GM12878 (cell line): ENCODE results near the gene NUFIP1. TPM values are rescaled to one million over a fixed set of nuclear protein-coding genes. Genes with fewer than 3 reads are reported as not detected.

ENCODE experiments used
- ATAC-seq: fragments of 200-7000 bp; cut with Tn5 transposase; 3 replicates; pipeline ENCODE4 v1.9.1; 2020; ENCODE audit warnings: mild to moderate bottlenecking, moderate library complexity
- BruUV-seq: library from RNA; stranded (reverse); fragments of 400-500 nt; replicated peaks from 2 replicates; lab custom pipeline; 2021; lab: Mats Ljungman, UMichigan
- CTCF ChIA-PET: fragments of 300-600 bp; sonication (Branson Sonifier 250); formaldehyde crosslinking; extraction: SDS; loops from one replicate; lab custom pipeline; 2021; ENCODE audit warnings: inconsistent platforms; lab: Yijun Ruan, JAX
- POLR2A ChIA-PET: fragments of 350-600 bp; formaldehyde crosslinking; extraction: SDS; loops from one replicate; lab custom pipeline; 2021; ENCODE audit warnings: inconsistent platforms; lab: Charles Lee
- RAD21 ChIA-PET: fragments of 300-600 bp; sonication (Branson Sonifier 250); formaldehyde crosslinking; loops from one replicate; lab custom pipeline; 2023; ENCODE audit warnings: antibody characterized with exemption; ENCODE audit not compliant: unreplicated experiment; lab: Charles Lee
- SMC1A ChIA-PET: fragments of 300-600 bp; sonication (Branson Sonifier 250); formaldehyde crosslinking; loops from one replicate; lab custom pipeline; 2023; ENCODE audit not compliant: unreplicated experiment, uncharacterized antibody; lab: Charles Lee
- DNase-seq: peaks from one replicate; pipeline ENCODE4 v3.0.0-alpha.2; 2011; ENCODE audit warnings: low read depth, low spot score
- FAIRE-seq: peaks from 3 replicates; lab custom pipeline; 2011; peaks lifted over from hg19 to GRCh38; lab: Jason Lieb, UNC
- H2AFZ ChIP-seq: 2 replicates; pipeline ENCODE4 v1.6.0; 2011; ENCODE audit warnings: low read depth, low read length, control low read depth; ENCODE audit not compliant: control insufficient read depth
- H3K27ac ChIP-seq: 2 replicates; pipeline ENCODE4 v1.5.1; 2011; ENCODE audit warnings: control low read depth; ENCODE audit not compliant: control insufficient read depth, insufficient read depth
- H3K27me3 ChIP-seq, 2 experiments: replicated peaks in 1 of 2; 2 replicates each; pipeline versions ENCODE4 v1.6.0 to v1.6.1; 2011; ENCODE audit warnings: low read length in 1 of 2; ENCODE audit not compliant: control insufficient read depth in 2 of 2, insufficient read depth in 2 of 2
- H3K36me3 ChIP-seq, 2 experiments: 2 replicates each; pipeline ENCODE4 v1.5.1; 2011; ENCODE audit warnings: low read length in 1 of 2; ENCODE audit not compliant: control insufficient read depth in 2 of 2, insufficient read depth in 2 of 2
- H3K4me1 ChIP-seq: 2 replicates; pipeline ENCODE4 v1.6.1; 2011; ENCODE audit warnings: mild to moderate bottlenecking, low read length, moderate library complexity, mixed read lengths; ENCODE audit not compliant: control insufficient read depth, insufficient read depth
- H3K4me2 ChIP-seq: 2 replicates; pipeline ENCODE4 v1.6.0; 2011; ENCODE audit warnings: control low read depth; ENCODE audit not compliant: control insufficient read depth, insufficient read depth
- H3K4me3 ChIP-seq: fragments of 200-600 bp; sonication (generic); 2 replicates; pipeline ENCODE4 v1.5.1; 2016
- H3K79me2 ChIP-seq: 2 replicates; pipeline ENCODE4 v1.6.0; 2011; ENCODE audit warnings: low read length; ENCODE audit not compliant: control insufficient read depth, insufficient read depth
- H3K9ac ChIP-seq: 2 replicates; pipeline ENCODE4 v1.8.0; 2011; ENCODE audit warnings: low read length, control low read depth, mixed read lengths; ENCODE audit not compliant: control insufficient read depth, insufficient read depth
- H3K9me3 ChIP-seq: replicated peaks from 3 replicates; pipeline ENCODE4 v1.5.1; 2011; ENCODE audit warnings: mild to moderate bottlenecking, low read length; ENCODE audit not compliant: control insufficient read depth, insufficient read depth
- H4K20me1 ChIP-seq: 2 replicates; pipeline ENCODE4 v1.6.0; 2011; ENCODE audit not compliant: control insufficient read depth, insufficient read depth
- ASH2L ChIP-seq: fragments of 300-600, 200-600 bp; sonication (generic); IDR thresholded peaks from 2 replicates; pipeline ENCODE4 v1.6.1; 2017; ENCODE audit warnings: low read depth, mild to moderate bottlenecking, borderline replicate concordance
- ATF3 ChIP-seq: IDR thresholded peaks from 2 replicates; pipeline ENCODE4 v1.6.1; 2011; ENCODE audit warnings: low read depth, mild to moderate bottlenecking, low read length, moderate library complexity, borderline replicate concordance; ENCODE audit errors: extremely low read depth
- BRCA1 ChIP-seq: IDR thresholded peaks from 2 replicates; pipeline ENCODE4 v1.6.1; 2011; ENCODE audit warnings: low read depth, low read length, improper control_type of control experiment
- CEBPB ChIP-seq, 2 experiments: fragments of 150-350 bp in 1 of 2; IDR thresholded peaks; 2 replicates each; pipeline ENCODE4 v1.6.1; 2012 to 2014; ENCODE audit warnings: low read depth in 2 of 2, low read length in 2 of 2, borderline replicate concordance in 1 of 2, inconsistent platforms in 1 of 2
- CTCF ChIP-seq, 3 experiments: IDR thresholded peaks in 2 of 3; conservative IDR thresholded peaks in 1 of 3; 2 replicates each; pipeline ENCODE4 v1.5.1; 2011; ENCODE audit warnings: low read depth in 3 of 3, low read length in 3 of 3, mild to moderate bottlenecking in 3 of 3, control low read depth in 2 of 3, moderate library complexity in 2 of 3, inconsistent platforms in 1 of 3, mixed read lengths in 1 of 3; ENCODE audit not compliant: control insufficient read depth in 2 of 3, insufficient read depth in 1 of 3; ENCODE audit errors: extremely low read depth in 1 of 3
- HDGF ChIP-seq: fragments of 450-650 bp; IDR thresholded peaks from 2 replicates; pipeline ENCODE4 v1.6.1; 2016; ENCODE audit warnings: antibody characterized with exemption
- IRF3 ChIP-seq: fragments of 450-650 bp; IDR thresholded peaks from 2 replicates; pipeline ENCODE4 v1.6.1; 2014; ENCODE audit warnings: mild to moderate bottlenecking
- IRF4 ChIP-seq: IDR thresholded peaks from 2 replicates; pipeline ENCODE4 v1.6.1; 2011; ENCODE audit warnings: low read depth, low read length
- NKRF ChIP-seq: fragments of 450-650 bp; conservative IDR thresholded peaks from 2 replicates; pipeline ENCODE4 v1.6.1; 2017; ENCODE audit warnings: mild to moderate bottlenecking, moderate library complexity
- SMAD1 ChIP-seq: fragments of 450-650 bp; IDR thresholded peaks from 2 replicates; pipeline ENCODE4 v1.6.1; 2018; ENCODE audit warnings: mild to moderate bottlenecking, low read depth; ENCODE audit not compliant: partially characterized antibody
- STAT3 ChIP-seq: IDR thresholded peaks from 2 replicates; pipeline ENCODE4 v1.6.1; 2011; ENCODE audit warnings: low read depth, low read length, improper control_type of control experiment
- SUZ12 ChIP-seq: fragments of 200-600 bp; sonication (generic); IDR thresholded peaks from one replicate; pipeline ENCODE4 v1.6.1; 2018; ENCODE audit warnings: antibody characterized with exemption, mild to moderate bottlenecking; ENCODE audit not compliant: unreplicated experiment
- TCF3 ChIP-seq: IDR thresholded peaks from 2 replicates; pipeline ENCODE4 v1.6.1; 2012; ENCODE audit warnings: low read depth, mild to moderate bottlenecking, low read length, borderline replicate concordance; ENCODE audit not compliant: insufficient read depth
- ZBTB40 ChIP-seq: fragments of 450-650 bp; IDR thresholded peaks from 2 replicates; pipeline ENCODE4 v1.6.1; 2016; ENCODE audit warnings: mild to moderate bottlenecking, moderate library complexity, borderline replicate concordance
- ZSCAN29 ChIP-seq: fragments of 450-650 bp; IDR thresholded peaks from 2 replicates; pipeline ENCODE4 v1.6.1; 2017; ENCODE audit warnings: mild to moderate bottlenecking, moderate library complexity
- WGBS: methylation state at CpG from one replicate; pipeline ENCODE4 v1.1.6; 2016; ENCODE audit warnings: low lambda C conversion rate; ENCODE audit not compliant: insufficient replicate concordance, insufficient coverage; ENCODE audit errors: missing lambda C conversion rate; 5-methylcytosine and 5-hydroxymethylcytosine counted together
- in situ Hi-C: fragments of 300-500 bp; cut with MboI; formaldehyde crosslinking; loops from 9 replicates; pipeline ENCODE4 v1.14.3; 2018; ENCODE audit warnings: mixed read lengths
- intact Hi-C: fragments of 100-400 bp; cut with micrococcal nuclease; formaldehyde crosslinking; loops from one replicate; pipeline ENCODE4 v1.14.2; 2022; ENCODE audit not compliant: unreplicated experiment
- polyA plus RNA-seq, 11 experiments: library from polyadenylated mRNA; depleted of rRNA in 4 of 11; unstranded in 6 of 11; stranded (reverse) in 5 of 11; fragments of >200 nt; fragmentation: Nextera tagmentation in 4 of 11; fragmentation: Illumina TruSeq in 1 of 11; extraction: Ambion mirVana in 4 of 11; extraction: Trizol in 1 of 11; gene quantifications; 1 replicate in 1 of 11; 2 replicates in 10 of 11; pipeline versions ENCODE4 v1.2.1 to v1.2.3, GENCODE V29; 2011 to 2016; ENCODE audit warnings: inconsistent platforms in 2 of 11, missing spikeins in 2 of 11, low read depth in 1 of 11
- total RNA-seq, 4 experiments: library from RNA; depleted of rRNA in 3 of 4; stranded (reverse); fragments of >200 nt in 3 of 4; fragmentation: Illumina TruSeq in 1 of 4; extraction: Trizol in 1 of 4; gene quantifications; 2 replicates each; pipeline versions ENCODE4 v1.2.1 to v1.2.3, GENCODE V29; 2013 to 2021

NUFIP1 gene
- total and polyA plus RNA-seq, 10 of the 15 experiments (the other 5 are each of a cell fraction or from before 2014, with no cell fraction given): 2.5 to 11.2 (median 7.0) TPM

GRCh38 chr13:44908712-44909111 lies 80.6 kb downstream of the NUFIP1 start:
- Histone ChIP-seq H3K4me2 (no peak overlapping the region), H3K27ac (no peak overlapping the region), H3K4me3 (no peak overlapping the region), H3K36me3 (no peaks in the 10 kb centered on the region), H2AFZ (no peak overlapping the region), H3K9me3 (no peaks in the 10 kb centered on the region; the same call in 2 of the 3 replicates), H3K79me2 (no peaks in the 10 kb centered on the region), H3K4me1 (peaks cover 4% of the 10 kb centered on the region; the same call in 1 of the 2 replicates), H4K20me1 (no peaks in the 10 kb centered on the region), H3K9ac (no peak overlapping the region), H3K27me3 (peaks cover 0 to 1% of the 10 kb centered on the region in 2 experiments; a peak in 1 of 4 replicates)
- CTCF ChIA-PET: no interaction called here
- intact Hi-C loops (no loop called here), in situ Hi-C loops (no loop called here)
- POLR2A ChIA-PET: no interaction called here
- ATAC-seq (no peak), FAIRE-seq (no peak), DNase-seq (no peak)
- RAD21 ChIA-PET: no interaction called here
- 57% methylated on average over 5 of the region's 5 CpGs for WGBS
- SMC1A ChIA-PET: no interaction called here
- no TSS peak for BruUV-seq
- TF ChIP-seq CTCF (IDR thresholded peaks at IDR 0.05 in 2 of 3, conservative IDR thresholded peaks at IDR 0.05 in 1 of 3; ENCODE audit: control insufficient read depth in 2 of 3, extremely low read depth in 1 of 3, insufficient read depth in 1 of 3, low read depth in 3 of 3, low read length in 3 of 3) (no peak), SUZ12 (no peak), ATF3 (no peak), ZBTB40 (no peak), ZSCAN29 (no peak), ASH2L (no peak), IRF3 (no peak), SMAD1 (no peak), BRCA1 (no peak), STAT3 (no peak), HDGF (no peak), NKRF (no peak), IRF4 (no peak), CEBPB (IDR thresholded peaks at IDR 0.05; ENCODE audit: borderline replicate concordance in 1 of 2, low read depth in 2 of 2, low read length in 2 of 2) (no peak), TCF3 (no peak)
